Measurements from ENCODE around the gene AJAP1. TPM values are rescaled to one million over a fixed set of nuclear protein-coding genes. Genes with fewer than 3 reads are reported as not detected.

The AJAP1 gene
- total RNA-seq, 1 experiment from 2014 or later = not detected

GRCh38 chr1:4741876-4742423 lies 87.5 kb downstream of the AJAP1 start:
- Histone ChIP-seq H3K4me2 (no peak overlapping the region), H3K9me2 (ENCODE audit: insufficient read depth) (no peaks in the 10 kb centered on the region), H3K4me1 (replicated peaks; ENCODE audit: insufficient read depth) (no peaks in the 10 kb centered on the region), H3F3A (ENCODE audit: insufficient read depth, low read depth) (no peaks in the 10 kb centered on the region), H3K4me3 (no peak overlapping the region), H3K36me3 (ENCODE audit: low read depth) (no peaks in the 10 kb centered on the region), H3K27ac (no peak overlapping the region), H3K9me3 (ENCODE audit: insufficient read depth, low read depth) (no peaks in the 10 kb centered on the region), H3K27me3 (ENCODE audit: insufficient read depth, low read depth) (peaks cover 15% of the 10 kb centered on the region; the same call in 1 of the 2 replicates), H2AFZ (no peak overlapping the region), H3K79me2 (ENCODE audit: low read depth) (no peaks in the 10 kb centered on the region), H4K20me1 (ENCODE audit: insufficient read depth) (no peaks in the 10 kb centered on the region)
- CTCF ChIA-PET = no interaction called here
- no TSS peak for BruUV-seq (replicated peaks)
- DNase-seq = no peak
- intact Hi-C loops (cut with micrococcal nuclease; ENCODE audit: unreplicated experiment) = no loop called here
- POLR2A ChIA-PET (ENCODE audit: unreplicated experiment) = interaction anchor here (0.7 kb wide), 1 partner anchor 914 kb away, joined by 5 read pairs; no protein-coding TSS in a partner anchor
- TF ChIP-seq, protein P1, sequence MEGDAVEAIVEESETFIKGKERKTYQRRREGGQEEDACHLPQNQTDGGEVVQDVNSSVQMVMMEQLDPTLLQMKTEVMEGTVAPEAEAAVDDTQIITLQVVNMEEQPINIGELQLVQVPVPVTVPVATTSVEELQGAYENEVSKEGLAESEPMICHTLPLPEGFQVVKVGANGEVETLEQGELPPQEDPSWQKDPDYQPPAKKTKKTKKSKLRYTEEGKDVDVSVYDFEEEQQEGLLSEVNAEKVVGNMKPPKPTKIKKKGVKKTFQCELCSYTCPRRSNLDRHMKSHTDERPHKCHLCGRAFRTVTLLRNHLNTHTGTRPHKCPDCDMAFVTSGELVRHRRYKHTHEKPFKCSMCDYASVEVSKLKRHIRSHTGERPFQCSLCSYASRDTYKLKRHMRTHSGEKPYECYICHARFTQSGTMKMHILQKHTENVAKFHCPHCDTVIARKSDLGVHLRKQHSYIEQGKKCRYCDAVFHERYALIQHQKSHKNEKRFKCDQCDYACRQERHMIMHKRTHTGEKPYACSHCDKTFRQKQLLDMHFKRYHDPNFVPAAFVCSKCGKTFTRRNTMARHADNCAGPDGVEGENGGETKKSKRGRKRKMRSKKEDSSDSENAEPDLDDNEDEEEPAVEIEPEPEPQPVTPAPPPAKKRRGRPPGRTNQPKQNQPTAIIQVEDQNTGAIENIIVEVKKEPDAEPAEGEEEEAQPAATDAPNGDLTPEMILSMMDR (conservative IDR thresholded peaks at IDR 0.05) = no peak
- no peak for TF ChIP-seq EZH2 (IDR thresholded peaks at IDR 0.05; ENCODE audit: low read depth)

GRCh38 chr1:4743978-4744750 lies 89.8 kb downstream of the AJAP1 start:
- no peaks in the 10 kb centered on the region for H3K36me3 ChIP-seq (ENCODE audit: low read depth)
- no peak overlapping the region for H3K27ac ChIP-seq
- no TSS peak for BruUV-seq (replicated peaks)
- H3K79me2 ChIP-seq (ENCODE audit: low read depth) = no peaks in the 10 kb centered on the region
- no peak overlapping the region for H3K4me3 ChIP-seq
- H4K20me1 ChIP-seq (ENCODE audit: insufficient read depth) = no peaks in the 10 kb centered on the region
- ChIA-PET CTCF (interaction anchor here (0.6 kb wide), 1 partner anchor 297 kb away, joined by 4 read pairs; no protein-coding TSS in a partner anchor), POLR2A (ENCODE audit: unreplicated experiment) (no interaction called here)
- H3F3A ChIP-seq (ENCODE audit: insufficient read depth, low read depth) = no peaks in the 10 kb centered on the region
- TF ChIP-seq, protein P1 (conservative IDR thresholded peaks at IDR 0.05) = no peak
- no peak for TF ChIP-seq EZH2 (IDR thresholded peaks at IDR 0.05; ENCODE audit: low read depth)
- H3K4me1 ChIP-seq (replicated peaks; ENCODE audit: insufficient read depth) = no peaks in the 10 kb centered on the region
- no peak overlapping the region for H3K4me2 ChIP-seq
- no peak overlapping the region for H2AFZ ChIP-seq
- intact Hi-C loops (cut with micrococcal nuclease; ENCODE audit: unreplicated experiment) = no loop called here
- no peaks in the 10 kb centered on the region for H3K9me2 ChIP-seq (ENCODE audit: insufficient read depth)
- peaks cover 16% of the 10 kb centered on the region for H3K27me3 ChIP-seq (ENCODE audit: insufficient read depth, low read depth)
- H3K9me3 ChIP-seq (ENCODE audit: insufficient read depth, low read depth) = no peaks in the 10 kb centered on the region
- DNase-seq = no peak

DNA sequence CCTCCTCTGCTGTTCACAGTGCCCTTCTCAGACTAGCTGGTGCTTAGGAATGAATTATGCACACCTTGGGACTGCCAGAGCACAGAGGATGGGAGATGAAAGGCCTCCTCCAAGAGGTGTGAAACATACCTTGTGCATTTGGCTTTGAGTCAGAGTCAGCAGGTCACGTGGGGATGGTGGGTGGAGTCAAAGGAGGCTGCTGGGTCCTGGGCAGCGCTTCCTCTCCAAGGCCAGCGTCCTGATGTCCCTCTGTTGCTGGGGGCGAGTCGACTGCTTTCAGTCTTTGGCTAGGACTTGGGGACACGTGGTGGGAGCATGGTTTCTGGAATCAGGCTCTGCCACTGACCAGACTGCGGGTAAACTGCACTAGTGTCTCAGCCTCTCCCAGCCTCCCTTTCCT lies 91.2 kb downstream of the AJAP1 start:
- Histone ChIP-seq H3K27ac (no peak overlapping the region), H4K20me1 (ENCODE audit: insufficient read depth) (no peaks in the 10 kb centered on the region), H3K27me3 (ENCODE audit: insufficient read depth, low read depth) (peaks cover 20% of the 10 kb centered on the region), H3K4me3 (no peak overlapping the region), H3K4me2 (no peak overlapping the region), H3K9me2 (ENCODE audit: insufficient read depth) (no peaks in the 10 kb centered on the region), H3K79me2 (ENCODE audit: low read depth) (no peaks in the 10 kb centered on the region), H3F3A (ENCODE audit: insufficient read depth, low read depth) (no peaks in the 10 kb centered on the region), H2AFZ (no peak overlapping the region), H3K4me1 (replicated peaks; ENCODE audit: insufficient read depth) (no peaks in the 10 kb centered on the region), H3K36me3 (ENCODE audit: low read depth) (no peaks in the 10 kb centered on the region), H3K9me3 (ENCODE audit: insufficient read depth, low read depth) (no peaks in the 10 kb centered on the region)
- POLR2A ChIA-PET (ENCODE audit: unreplicated experiment) = no interaction called here
- TF ChIP-seq, protein P1 (conservative IDR thresholded peaks at IDR 0.05) = no peak
- TF ChIP-seq EZH2 (IDR thresholded peaks at IDR 0.05; ENCODE audit: low read depth) = no peak
- BruUV-seq (replicated peaks) = no TSS peak
- intact Hi-C loops (cut with micrococcal nuclease; ENCODE audit: unreplicated experiment) = no loop called here
- CTCF ChIA-PET = no interaction called here
- no peak for DNase-seq
